ENCODE measurements around the gene ISG20L2.

The ISG20L2 gene

GRCh38 chr1:156694690-156694962 lies 33.9 kb downstream of the ISG20L2 start:
- Histone ChIP-seq H3K9me3 (ENCODE audit: control insufficient read depth in 2 of 2, low read length in 2 of 2) (no peaks in the 10 kb centered on the region), H3K9ac (ENCODE audit: low read length in 2 of 2) (no peak overlapping the region), H3K4me3 (ENCODE audit: low read length in 2 of 2) (no peak overlapping the region), H3K27ac (ENCODE audit: low read length) (no peak overlapping the region), H3K36me3 (ENCODE audit: control insufficient read depth in 2 of 2, insufficient read depth in 2 of 2, low read length in 2 of 2) (no peaks in the 10 kb centered on the region), H3K4me1 (ENCODE audit: control insufficient read depth, insufficient read depth, low read length) (peaks cover 2% of the 10 kb centered on the region), H3K27me3 (ENCODE audit: control insufficient read depth in 1 of 2, insufficient read depth in 2 of 2, low read length in 2 of 2) (peaks cover 32 to 41% of the 10 kb centered on the region in 2 donors)

GRCh38 chr1:156693848-156694689 lies 34.5 kb downstream of the ISG20L2 start:
- Histone ChIP-seq H3K27ac (ENCODE audit: low read length) (no peak overlapping the region), H3K4me1 (ENCODE audit: control insufficient read depth, insufficient read depth, low read length) (peaks cover 7% of the 10 kb centered on the region), H3K36me3 (ENCODE audit: control insufficient read depth in 2 of 2, insufficient read depth in 2 of 2, low read length in 2 of 2) (no peaks in the 10 kb centered on the region), H3K9me3 (ENCODE audit: control insufficient read depth in 2 of 2, low read length in 2 of 2) (no peaks in the 10 kb centered on the region), H3K9ac (ENCODE audit: low read length in 2 of 2) (no peak overlapping the region), H3K27me3 (ENCODE audit: control insufficient read depth in 1 of 2, insufficient read depth in 2 of 2, low read length in 2 of 2) (peaks cover 36 to 39% of the 10 kb centered on the region in 2 donors), H3K4me3 (ENCODE audit: low read length in 2 of 2) (no peak overlapping the region)

GRCh38 chr1:156692925-156693847 lies 35.4 kb downstream of the ISG20L2 start:
- Histone ChIP-seq H3K27ac (ENCODE audit: low read length) (no peak overlapping the region), H3K4me3 (ENCODE audit: low read length in 2 of 2) (no peak overlapping the region), H3K9me3 (ENCODE audit: control insufficient read depth in 2 of 2, low read length in 2 of 2) (no peaks in the 10 kb centered on the region), H3K27me3 (ENCODE audit: control insufficient read depth in 1 of 2, insufficient read depth in 2 of 2, low read length in 2 of 2) (peaks cover 36 to 38% of the 10 kb centered on the region in 2 donors), H3K4me1 (ENCODE audit: control insufficient read depth, insufficient read depth, low read length) (peaks cover 8% of the 10 kb centered on the region), H3K9ac (ENCODE audit: low read length in 2 of 2) (no peak overlapping the region), H3K36me3 (ENCODE audit: control insufficient read depth in 2 of 2, insufficient read depth in 2 of 2, low read length in 2 of 2) (no peaks in the 10 kb centered on the region)

GRCh38 chr1:156692441-156692924 lies 36.1 kb downstream of the ISG20L2 start:
- peaks cover 34 to 38% of the 10 kb centered on the region in 2 donors for H3K27me3 ChIP-seq (ENCODE audit: control insufficient read depth in 1 of 2, insufficient read depth in 2 of 2, low read length in 2 of 2)
- H3K9ac ChIP-seq (ENCODE audit: low read length in 2 of 2): no peak overlapping the region
- no peaks in the 10 kb centered on the region for H3K36me3 ChIP-seq (ENCODE audit: control insufficient read depth in 2 of 2, insufficient read depth in 2 of 2, low read length in 2 of 2)
- no peak overlapping the region for H3K27ac ChIP-seq (ENCODE audit: low read length)
- peaks cover 8% of the 10 kb centered on the region for H3K4me1 ChIP-seq (ENCODE audit: control insufficient read depth, insufficient read depth, low read length)
- H3K4me3 ChIP-seq (ENCODE audit: low read length in 2 of 2): no peak overlapping the region
- no peaks in the 10 kb centered on the region for H3K9me3 ChIP-seq (ENCODE audit: control insufficient read depth in 2 of 2, low read length in 2 of 2)

- H3K27ac ChIP-seq (ENCODE audit: low read length): no peak overlapping the region
- peaks cover 34 to 38% of the 10 kb centered on the region in 2 donors for H3K27me3 ChIP-seq (ENCODE audit: control insufficient read depth in 1 of 2, insufficient read depth in 2 of 2, low read length in 2 of 2)
- no peak overlapping the region for H3K4me3 ChIP-seq (ENCODE audit: low read length in 2 of 2)
- no peaks in the 10 kb centered on the region for H3K9me3 ChIP-seq (ENCODE audit: control insufficient read depth in 2 of 2, low read length in 2 of 2)
- no peak overlapping the region for H3K9ac ChIP-seq (ENCODE audit: low read length in 2 of 2)
- no peaks in the 10 kb centered on the region for H3K36me3 ChIP-seq (ENCODE audit: control insufficient read depth in 2 of 2, insufficient read depth in 2 of 2, low read length in 2 of 2)
- H3K4me1 ChIP-seq (ENCODE audit: control insufficient read depth, insufficient read depth, low read length): peaks cover 8% of the 10 kb centered on the region
Measured at GRCh38 chr1:156691665-156692440, 36.7 kb downstream of the ISG20L2 start.

- Histone ChIP-seq H3K27ac (ENCODE audit: low read length) (no peak overlapping the region), H3K4me3 (ENCODE audit: low read length in 2 of 2) (no peak overlapping the region), H3K36me3 (ENCODE audit: control insufficient read depth in 2 of 2, insufficient read depth in 2 of 2, low read length in 2 of 2) (no peaks in the 10 kb centered on the region), H3K4me1 (ENCODE audit: control insufficient read depth, insufficient read depth, low read length) (peaks cover 8% of the 10 kb centered on the region), H3K27me3 (ENCODE audit: control insufficient read depth in 1 of 2, insufficient read depth in 2 of 2, low read length in 2 of 2) (peaks cover 34 to 38% of the 10 kb centered on the region in 2 donors), H3K9me3 (ENCODE audit: control insufficient read depth in 2 of 2, low read length in 2 of 2) (no peaks in the 10 kb centered on the region), H3K9ac (ENCODE audit: low read length in 2 of 2) (no peak overlapping the region)
Measured at GRCh38 chr1:156691191-156691590, 37.4 kb downstream of the ISG20L2 start.

GRCh38 chr1:156690675-156691036 lies 37.9 kb downstream of the ISG20L2 start:
- no peaks in the 10 kb centered on the region for H3K9me3 ChIP-seq (ENCODE audit: control insufficient read depth in 2 of 2, low read length in 2 of 2)
- H3K4me1 ChIP-seq (ENCODE audit: control insufficient read depth, insufficient read depth, low read length): peaks cover 8% of the 10 kb centered on the region
- H3K9ac ChIP-seq (ENCODE audit: low read length in 2 of 2): no peak overlapping the region
- H3K27ac ChIP-seq (ENCODE audit: low read length): no peak overlapping the region
- H3K36me3 ChIP-seq (ENCODE audit: control insufficient read depth in 2 of 2, insufficient read depth in 2 of 2, low read length in 2 of 2): no peaks in the 10 kb centered on the region
- H3K27me3 ChIP-seq (ENCODE audit: control insufficient read depth in 1 of 2, insufficient read depth in 2 of 2, low read length in 2 of 2): peaks cover 34 to 38% of the 10 kb centered on the region in 2 donors
- no peak overlapping the region for H3K4me3 ChIP-seq (ENCODE audit: low read length in 2 of 2)

- H3K4me1 ChIP-seq (ENCODE audit: control insufficient read depth, insufficient read depth, low read length): peaks cover 8% of the 10 kb centered on the region
- H3K27ac ChIP-seq (ENCODE audit: low read length): no peak overlapping the region
- H3K36me3 ChIP-seq (ENCODE audit: control insufficient read depth in 2 of 2, insufficient read depth in 2 of 2, low read length in 2 of 2): no peaks in the 10 kb centered on the region
- H3K9me3 ChIP-seq (ENCODE audit: control insufficient read depth in 2 of 2, low read length in 2 of 2): no peaks in the 10 kb centered on the region
- H3K4me3 ChIP-seq (ENCODE audit: low read length in 2 of 2): no peak overlapping the region
- peaks cover 36 to 38% of the 10 kb centered on the region in 2 donors for H3K27me3 ChIP-seq (ENCODE audit: control insufficient read depth in 1 of 2, insufficient read depth in 2 of 2, low read length in 2 of 2)
- H3K9ac ChIP-seq (ENCODE audit: low read length in 2 of 2): no peak overlapping the region
Measured at GRCh38 chr1:156689953-156690674, 38.5 kb downstream of the ISG20L2 start.

- H3K4me1 ChIP-seq (ENCODE audit: control insufficient read depth, insufficient read depth, low read length): peaks cover 8% of the 10 kb centered on the region
- no peak overlapping the region for H3K27ac ChIP-seq (ENCODE audit: low read length)
- peak overlapping the region in 1 of 2 donors; percentile 36 for H3K9ac ChIP-seq (ENCODE audit: low read length in 2 of 2)
- no peaks in the 10 kb centered on the region for H3K9me3 ChIP-seq (ENCODE audit: control insufficient read depth in 2 of 2, low read length in 2 of 2)
- H3K36me3 ChIP-seq (ENCODE audit: control insufficient read depth in 2 of 2, insufficient read depth in 2 of 2, low read length in 2 of 2): no peaks in the 10 kb centered on the region
- H3K4me3 ChIP-seq (ENCODE audit: low read length in 2 of 2): peak overlapping the region in 1 of 2 donors; percentile 54
- peaks cover 38 to 40% of the 10 kb centered on the region in 2 donors for H3K27me3 ChIP-seq (ENCODE audit: control insufficient read depth in 1 of 2, insufficient read depth in 2 of 2, low read length in 2 of 2)
Measured at GRCh38 chr1:156689035-156689952, 39.3 kb downstream of the ISG20L2 start.

Measured in stomach smooth muscle (tissue), 2 donors.